Keratinocyte (primary cell): ENCODE data around the gene COPG1. TPM values are rescaled to one million over a fixed set of nuclear protein-coding genes. Genes with fewer than 3 reads are reported as not detected.

Experiments
- DNase-seq: peaks from one replicate; pipeline ENCODE4 v3.0.0-alpha.2; 2011; ENCODE audit warnings: low read depth, missing footprints, low spot score
- FAIRE-seq: peaks from 2 replicates; lab custom pipeline; 2011; peaks lifted over from hg19 to GRCh38; lab: Jason Lieb, UNC
- H2AFZ ChIP-seq: 2 replicates; pipeline ENCODE4 v1.6.0; 2012; ENCODE audit warnings: low read length, control low read depth, inconsistent platforms; ENCODE audit not compliant: control insufficient read depth
- H3K27ac ChIP-seq: 2 replicates; pipeline ENCODE4 v1.5.1; 2011; ENCODE audit warnings: low read length; ENCODE audit not compliant: control insufficient read depth, insufficient read depth
- H3K27me3 ChIP-seq: 3 replicates; pipeline ENCODE4 v1.6.0; 2011; ENCODE audit warnings: low read length; ENCODE audit not compliant: control insufficient read depth, insufficient read depth; ENCODE audit errors: extremely low read depth
- H3K36me3 ChIP-seq, 2 experiments: 2 replicates in 1 of 2; 3 replicates in 1 of 2; pipeline ENCODE4 v1.5.1; 2011; ENCODE audit warnings: low read length in 2 of 2, mild to moderate bottlenecking in 1 of 2; ENCODE audit not compliant: control insufficient read depth in 2 of 2, insufficient read depth in 2 of 2; ENCODE audit errors: extremely low read depth in 1 of 2
- H3K4me1 ChIP-seq: 3 replicates; pipeline ENCODE4 v1.5.1; 2011; ENCODE audit warnings: low read length; ENCODE audit not compliant: control insufficient read depth, insufficient read depth; ENCODE audit errors: extremely low read depth
- H3K4me2 ChIP-seq: 3 replicates; pipeline ENCODE4 v1.6.0; 2011; ENCODE audit warnings: low read depth, low read length; ENCODE audit not compliant: control insufficient read depth, insufficient read depth; ENCODE audit errors: extremely low read depth
- H3K4me3 ChIP-seq, 3 experiments: fragments of 200-600 bp in 1 of 3; sonication (generic) in 1 of 3; 2 replicates in 2 of 3; 3 replicates in 1 of 3; pipeline ENCODE4 v1.5.1; 2011 to 2016; ENCODE audit warnings: low read length in 3 of 3, mild to moderate bottlenecking in 3 of 3, control low read depth in 2 of 3, inconsistent platforms in 1 of 3, low read depth in 1 of 3, mixed read lengths in 1 of 3, mixed run types in 1 of 3, moderate library complexity in 1 of 3; ENCODE audit not compliant: control insufficient read depth in 2 of 3, insufficient read depth in 2 of 3; ENCODE audit errors: extremely low read depth in 1 of 3
- H3K79me2 ChIP-seq: 2 replicates; pipeline ENCODE4 v1.6.0; 2012; ENCODE audit warnings: low read length; ENCODE audit not compliant: control insufficient read depth, insufficient read depth
- H3K9ac ChIP-seq: 3 replicates; pipeline ENCODE4 v1.6.0; 2011; ENCODE audit warnings: low read length; ENCODE audit not compliant: control insufficient read depth, insufficient read depth; ENCODE audit errors: extremely low read depth
- H3K9me1 ChIP-seq: 3 replicates; pipeline ENCODE4 v1.6.0; 2011; ENCODE audit warnings: low read length; ENCODE audit not compliant: control insufficient read depth, insufficient read depth; ENCODE audit errors: extremely low read depth
- H3K9me3 ChIP-seq: 2 replicates; pipeline ENCODE4 v1.5.1; 2012; ENCODE audit warnings: low read depth, low read length; ENCODE audit not compliant: control insufficient read depth
- H4K20me1 ChIP-seq: 3 replicates; pipeline ENCODE4 v1.6.0; 2011; ENCODE audit warnings: low read length; ENCODE audit not compliant: control insufficient read depth, insufficient read depth; ENCODE audit errors: extremely low read depth
- CTCF ChIP-seq, 3 experiments: IDR thresholded peaks in 1 of 3; conservative IDR thresholded peaks in 1 of 3; optimal IDR thresholded peaks in 1 of 3; 2 replicates in 2 of 3; 3 replicates in 1 of 3; pipeline versions ENCODE3 to v1.5.1; 2011; ENCODE audit warnings: low read length in 3 of 3, mild to moderate bottlenecking in 3 of 3, moderate library complexity in 2 of 3, control low read depth in 1 of 3, inconsistent platforms in 1 of 3; ENCODE audit not compliant: insufficient read depth in 2 of 3; ENCODE audit errors: extremely low read depth in 1 of 3
- EZH2 ChIP-seq: IDR thresholded peaks from one replicate; pipeline ENCODE4 v1.6.1; 2012; ENCODE audit warnings: inconsistent platforms, mild to moderate bottlenecking, low read length, moderate library complexity
- dilution Hi-C: fragments of 300-500 bp; cut with MboI; formaldehyde crosslinking; loops from one replicate; pipeline ENCODE4 v1.7.0; 2020; ENCODE audit warnings: low sequenced_read_pairs; ENCODE audit not compliant: extremely low pct_ligation_motif_present
- polyA plus RNA-seq, 5 experiments: library from polyadenylated mRNA; depleted of rRNA in 3 of 5; stranded (reverse) in 3 of 5; stranded (forward) in 1 of 5; unstranded in 1 of 5; fragments of >200 nt; gene quantifications; 1 replicate in 1 of 5; 2 replicates in 3 of 5; 3 replicates in 1 of 5; pipeline versions ENCODE4 v1.2.1 to v1.2.3, GENCODE V29; 2011 to 2012; ENCODE audit warnings: missing spikeins in 2 of 5, low read depth in 1 of 5, low replicate concordance in 1 of 5

COPG1 gene
- polyA plus RNA-seq, 1 donor (not counting 4 experiments of a cell fraction or from before 2014, with no cell fraction given): 65.5 TPM

- Histone ChIP-seq H4K20me1 (no peaks in the 10 kb centered on the region), H3K79me2 (no peaks in the 10 kb centered on the region), H3K9me3 (no peaks in the 10 kb centered on the region), H3K4me2 (no peak overlapping the region), H3K27ac (no peak overlapping the region), H3K4me3 (no peak overlapping the region), H2AFZ (no peak overlapping the region), H3K9ac (no peak overlapping the region), H3K4me1 (no peaks in the 10 kb centered on the region), H3K27me3 (no peaks in the 10 kb centered on the region), H3K9me1 (no peaks in the 10 kb centered on the region), H3K36me3 (no peaks in the 10 kb centered on the region)
- dilution Hi-C loops: no loop called here
- no peak for TF ChIP-seq CTCF (optimal IDR thresholded peaks at IDR 0.05 in 1 of 3, IDR thresholded peaks at IDR 0.05 in 1 of 3, conservative IDR thresholded peaks at IDR 0.05 in 1 of 3; ENCODE audit: extremely low read depth in 1 of 3, insufficient read depth in 2 of 3, low read length in 3 of 3)
- TF ChIP-seq EZH2: no peak
- FAIRE-seq (no peak), DNase-seq (no peak)
These were observed 70.9 kb downstream of the COPG1 start for GRCh38 chr3:129320261-129320660.

GRCh38 chr3:129320825-129321487 is 71.5 kb downstream of the COPG1 start:
- Histone ChIP-seq H3K4me1 (no peaks in the 10 kb centered on the region), H3K4me2 (no peak overlapping the region), H4K20me1 (no peaks in the 10 kb centered on the region), H3K9ac (no peak overlapping the region), H3K9me1 (no peaks in the 10 kb centered on the region), H3K4me3 (no peak overlapping the region), H3K79me2 (no peaks in the 10 kb centered on the region), H3K27me3 (no peaks in the 10 kb centered on the region), H3K27ac (no peak overlapping the region), H2AFZ (no peak overlapping the region), H3K9me3 (no peaks in the 10 kb centered on the region), H3K36me3 (no peaks in the 10 kb centered on the region)
- dilution Hi-C loops: no loop called here
- TF ChIP-seq EZH2: no peak
- TF ChIP-seq CTCF (optimal IDR thresholded peaks at IDR 0.05 in 1 of 3, IDR thresholded peaks at IDR 0.05 in 1 of 3, conservative IDR thresholded peaks at IDR 0.05 in 1 of 3; ENCODE audit: extremely low read depth in 1 of 3, insufficient read depth in 2 of 3, low read length in 3 of 3): no peak
- FAIRE-seq (no peak), DNase-seq (no peak)
